HG03064 (cell line): ENCODE data around the gene BAZ1A.
A peak's percentile ranks its signal among the peaks of the same experiment; 100 is the strongest.

Experiments used
- ATAC-seq: cut with Tn5 transposase; IDR thresholded peaks from one replicate; pipeline ENCODE4 v1.9.1; 2021; ENCODE audit warnings: low read depth; ENCODE audit not compliant: unreplicated experiment

Gene BAZ1A

DNA sequence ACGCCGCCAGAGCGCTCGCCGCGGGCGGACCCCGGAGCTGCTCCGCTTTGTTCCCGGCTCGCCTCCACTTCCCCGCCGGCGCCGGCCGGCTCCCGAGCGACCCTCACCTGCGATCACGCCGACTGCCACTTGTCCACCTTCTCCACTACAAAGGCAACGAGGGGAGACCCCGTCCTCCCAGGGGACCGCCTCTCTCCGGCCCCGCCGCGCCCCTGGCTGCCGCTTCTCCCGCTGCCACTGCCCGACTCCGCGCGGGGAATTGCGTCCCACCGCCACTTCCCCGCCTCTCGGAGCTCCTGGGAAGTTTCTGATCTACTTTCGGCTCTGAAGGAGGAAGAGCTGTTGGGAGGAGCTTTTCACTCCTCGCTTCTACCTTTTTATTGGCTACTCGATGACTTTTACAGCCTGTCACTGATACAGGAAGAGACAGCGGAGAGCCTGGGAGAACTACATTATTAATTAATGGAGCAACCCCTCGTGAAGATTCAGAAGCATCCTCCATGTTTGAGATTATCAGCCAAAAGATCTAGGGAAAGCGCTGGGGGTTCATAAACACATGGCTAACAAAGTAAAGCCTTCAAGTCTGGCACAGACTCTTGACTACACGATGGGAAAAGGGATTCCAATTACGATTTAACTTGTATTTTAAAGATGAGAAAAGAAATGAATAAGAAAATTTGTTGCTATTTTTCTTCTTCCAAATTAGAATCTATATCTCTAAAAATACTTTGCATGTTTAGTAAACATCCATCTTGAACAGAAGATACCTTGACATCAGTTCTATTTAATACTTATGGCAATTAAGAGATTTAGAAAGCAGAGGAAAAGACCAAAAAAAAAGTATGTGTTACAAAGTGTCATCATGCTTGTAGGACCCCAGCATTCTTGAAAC is at the start of gene BAZ1A:
TSS of gene BAZ1A (minus strand) at position 330 of the 892 bp plus-strand sequence. CDS start 756 bp downstream, outside the sequence.
- ATAC-seq = peak; percentile 31

DNA sequence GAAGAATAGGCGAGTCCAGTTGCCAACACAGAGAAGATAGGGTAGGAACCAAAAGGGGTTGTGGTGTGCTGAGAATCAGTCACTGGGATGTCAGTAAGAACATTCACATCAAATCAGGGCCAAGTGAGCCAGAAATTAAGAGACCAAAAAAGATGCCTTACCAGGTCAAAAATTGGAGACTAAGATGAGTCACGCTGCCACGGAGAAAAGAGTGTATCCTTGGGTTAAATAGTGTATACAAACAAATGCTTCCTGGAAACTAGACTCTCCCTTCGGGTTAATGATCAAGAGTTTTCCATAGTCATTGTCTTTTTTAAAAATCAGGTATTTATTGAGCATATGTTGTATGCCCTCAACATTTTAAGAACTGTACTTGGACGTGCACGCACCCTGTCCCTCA is 45.2 kb upstream of the BAZ1A start:
- ATAC-seq = no peak

- ATAC-seq = no peak
Measured at GRCh38 chr14:34913619-34914018, 38.5 kb upstream of the BAZ1A start.

DNA sequence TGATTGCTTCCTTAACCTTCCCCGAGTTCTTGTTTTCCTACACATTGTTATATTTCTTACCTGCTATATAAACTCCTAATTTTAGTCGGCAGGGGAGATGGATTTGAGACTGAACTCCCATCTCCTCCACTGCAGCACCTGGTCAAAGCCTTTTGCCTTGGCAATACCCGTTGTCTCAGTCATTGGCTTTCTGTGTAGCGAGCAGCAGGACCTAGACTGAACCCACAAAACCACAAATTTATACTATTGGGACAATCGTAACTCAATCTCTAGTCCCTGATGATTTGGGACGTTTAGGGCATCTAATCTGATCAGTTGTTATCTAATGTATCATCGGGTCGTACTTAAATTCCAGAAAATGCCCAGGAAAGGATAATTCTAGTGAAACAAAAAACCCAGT is 37.8 kb upstream of the BAZ1A start:
- ATAC-seq = no peak

DNA sequence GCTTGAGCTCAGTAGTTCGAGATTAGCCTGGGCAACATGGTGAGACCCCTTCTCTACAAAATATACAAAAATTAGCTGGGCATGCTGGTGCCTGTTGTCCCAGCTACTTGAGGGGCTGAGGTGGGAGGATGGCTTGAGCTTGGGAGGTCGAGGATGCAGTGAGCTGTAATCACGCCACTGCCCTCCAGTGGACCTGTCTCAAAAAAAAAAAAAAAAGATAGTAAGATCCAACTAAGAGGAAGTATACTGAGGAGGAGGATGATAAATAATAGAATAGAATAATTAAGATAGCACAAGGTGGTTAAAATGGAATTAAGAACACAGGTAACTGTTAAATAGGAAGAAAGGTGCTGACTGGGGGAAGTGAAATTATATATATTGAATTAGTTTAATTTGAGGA is 37.0 kb upstream of the BAZ1A start:
- no peak for ATAC-seq

DNA sequence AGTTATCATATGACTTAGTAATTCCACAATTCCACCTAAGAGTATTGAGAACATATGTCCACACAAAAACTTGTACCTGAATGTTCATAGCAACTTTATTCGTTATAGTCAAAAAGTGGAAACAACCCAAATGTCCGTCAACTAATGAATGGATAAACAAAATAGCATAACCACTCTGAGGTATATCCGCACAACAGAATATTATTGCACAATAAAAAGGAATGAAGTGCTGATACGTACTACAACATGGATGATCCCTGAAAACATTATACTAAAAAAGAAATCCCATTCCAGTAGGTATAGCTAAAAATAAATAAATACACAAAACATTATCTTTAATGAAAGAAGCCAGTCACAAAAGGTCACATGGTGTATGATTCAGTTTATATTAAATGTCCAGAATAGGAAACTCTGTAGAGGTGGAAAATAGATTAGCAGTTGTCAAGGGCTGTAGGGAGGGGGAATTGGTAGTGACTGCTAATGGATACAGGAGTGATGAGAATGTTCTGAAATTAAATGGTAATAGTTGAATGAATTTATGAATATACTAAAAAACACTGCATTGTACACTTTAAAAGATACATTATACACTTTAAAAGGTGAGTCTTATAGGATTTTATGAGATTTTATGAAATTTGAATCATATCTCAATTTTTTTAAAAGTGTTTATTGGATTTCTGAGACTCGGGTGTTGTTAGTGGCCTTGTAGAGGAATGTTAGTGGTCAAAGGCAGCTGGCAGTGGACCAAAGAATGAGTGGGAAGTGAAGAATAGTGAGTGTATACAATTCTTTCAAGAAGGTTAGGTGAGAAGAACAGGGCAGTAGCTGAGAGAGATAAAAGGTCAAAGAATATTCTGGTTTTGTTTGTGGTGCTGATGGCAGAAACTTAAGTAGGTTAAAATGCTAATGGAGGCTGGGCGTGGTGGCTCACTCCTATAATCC is 36.3 kb upstream of the BAZ1A start:
- ATAC-seq = no peak

DNA sequence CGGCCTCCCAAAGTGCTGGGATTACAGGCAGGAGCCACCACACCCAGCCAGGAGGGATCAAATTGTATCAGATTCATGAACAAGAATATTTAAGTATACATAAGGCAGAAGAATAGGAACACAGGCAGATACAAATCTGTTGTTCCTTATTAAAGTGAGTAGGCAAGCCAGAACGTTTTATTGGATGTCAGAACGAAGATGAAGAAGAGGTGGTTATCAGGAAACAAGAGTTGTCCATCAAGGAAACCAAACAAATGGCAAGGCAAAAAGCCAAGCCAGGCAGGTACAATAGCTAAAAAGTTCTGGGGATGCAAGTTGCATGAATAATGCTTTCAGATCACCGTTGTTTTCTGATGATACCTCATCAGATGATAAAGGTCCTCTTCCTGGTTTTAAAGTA is 31.1 kb upstream of the BAZ1A start:
- no peak for ATAC-seq

DNA sequence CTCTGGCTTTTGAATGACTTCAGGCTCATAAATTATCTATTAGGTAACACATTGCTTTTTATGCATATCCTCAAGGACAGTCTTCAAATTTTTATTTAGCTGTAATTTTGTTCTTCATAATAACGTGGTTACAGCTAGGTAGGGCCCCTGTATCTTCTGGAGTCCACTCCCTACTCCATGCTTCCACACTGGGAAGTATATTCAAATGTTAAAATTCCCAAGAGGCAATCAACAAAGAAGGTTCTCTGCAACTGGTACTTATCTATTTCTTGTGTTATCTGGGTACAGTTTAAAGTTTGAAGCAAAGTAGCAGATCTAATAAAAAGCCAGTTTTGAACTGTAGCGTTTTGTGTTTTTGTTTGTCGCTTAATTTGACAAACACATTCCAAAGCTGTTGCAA is 20.1 kb upstream of the BAZ1A start:
- no peak for ATAC-seq

DNA sequence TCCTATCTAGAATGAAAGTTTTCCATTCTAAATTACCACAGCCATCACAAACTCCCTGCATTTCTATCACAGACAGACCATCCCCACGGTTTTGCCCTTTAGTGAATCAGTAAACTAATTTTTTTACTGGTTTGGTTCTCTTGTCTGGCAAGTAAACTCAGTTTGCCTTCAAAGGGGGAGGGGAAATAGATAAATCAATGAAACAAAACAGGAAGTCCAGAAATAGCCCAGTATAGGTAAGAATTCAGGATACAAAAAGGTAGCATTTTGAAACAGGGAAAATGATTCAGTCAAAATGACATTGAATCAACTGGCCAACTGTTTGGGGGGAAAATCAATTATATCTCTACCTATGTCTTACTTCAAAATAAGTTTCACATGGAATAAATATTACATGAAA is 15.8 kb upstream of the BAZ1A start:
- no peak for ATAC-seq

- no peak for ATAC-seq
Measured at GRCh38 chr14:34888186-34888585, 13.0 kb upstream of the BAZ1A start.

DNA sequence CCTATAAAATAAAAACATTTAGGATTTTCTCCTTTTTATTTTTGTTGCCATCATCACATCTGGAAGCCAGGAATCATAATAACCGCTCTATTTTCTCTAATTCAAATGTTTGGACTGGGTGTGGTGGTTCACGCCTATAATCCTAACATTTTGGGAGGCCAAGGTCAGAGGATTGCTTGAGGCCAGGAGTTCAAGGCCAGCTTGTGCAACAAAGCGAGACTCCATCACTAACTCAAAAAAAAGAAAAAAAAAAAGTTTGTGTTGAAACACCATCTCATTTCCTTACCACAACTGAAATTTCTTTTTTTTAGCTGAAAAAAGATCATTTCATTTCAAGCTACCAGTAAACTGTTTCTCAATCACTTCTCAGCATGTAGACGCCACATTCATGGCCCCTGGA is 8.8 kb upstream of the BAZ1A start:
- ATAC-seq = no peak

DNA sequence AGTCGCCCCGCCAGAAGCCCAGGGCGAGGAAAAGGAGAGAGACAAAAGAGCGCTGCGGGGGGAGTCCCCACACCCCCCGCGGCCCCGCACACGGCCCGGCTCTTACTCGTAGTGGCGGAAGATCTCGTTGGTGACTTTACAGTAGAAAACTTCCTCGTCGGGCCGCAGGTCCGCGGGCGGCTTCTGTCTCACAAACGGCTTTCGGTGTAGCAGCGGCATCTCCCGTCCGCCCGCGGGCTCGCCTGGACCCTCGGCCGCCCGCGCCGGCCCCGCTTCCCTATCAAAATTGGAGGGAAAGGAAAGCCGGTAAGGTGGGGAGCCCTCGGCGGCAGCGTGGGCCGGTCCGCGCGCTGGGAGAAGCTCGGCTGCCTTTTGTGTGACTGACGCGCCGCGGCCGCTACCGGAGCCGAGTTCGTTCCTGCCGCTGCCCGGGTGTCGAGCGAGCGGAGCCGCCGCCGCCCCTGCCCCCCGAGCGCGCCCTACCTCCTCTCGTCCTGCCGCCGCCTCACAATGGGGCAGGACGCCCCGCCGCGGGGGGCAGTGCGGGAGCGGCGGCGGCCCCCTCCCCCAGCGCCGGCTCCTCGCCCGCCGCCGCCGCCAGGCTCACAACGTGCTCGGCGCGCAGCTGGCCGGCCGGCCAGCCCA is 652 bp downstream of the BAZ1A start:
- peak; percentile 34 for ATAC-seq

GRCh38 chr14:34873589-34874385 is 1.4 kb downstream of the BAZ1A start:
- ATAC-seq = peak; percentile 63

- no peak for ATAC-seq
Measured at GRCh38 chr14:34872822-34873588, 2.2 kb downstream of the BAZ1A start.

DNA sequence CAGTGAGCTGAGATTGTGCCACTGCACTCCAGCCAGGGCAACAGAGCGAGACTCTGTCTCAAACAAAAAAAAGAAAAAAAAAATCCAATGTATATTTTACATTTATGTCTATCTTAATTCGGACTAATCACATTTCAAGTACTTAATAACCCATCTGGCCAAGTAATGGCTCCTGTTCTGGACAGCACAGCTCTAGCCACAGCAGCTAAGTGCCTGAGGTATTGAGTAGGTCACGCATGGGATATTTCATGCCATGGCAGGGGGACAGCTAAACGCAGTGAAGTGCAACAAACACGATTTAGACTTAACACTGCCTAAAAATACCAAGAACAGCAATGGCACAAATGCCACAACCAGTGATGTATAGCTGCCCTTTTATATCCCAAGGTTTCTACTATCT is 8.0 kb downstream of the BAZ1A start:
- no peak for ATAC-seq

DNA sequence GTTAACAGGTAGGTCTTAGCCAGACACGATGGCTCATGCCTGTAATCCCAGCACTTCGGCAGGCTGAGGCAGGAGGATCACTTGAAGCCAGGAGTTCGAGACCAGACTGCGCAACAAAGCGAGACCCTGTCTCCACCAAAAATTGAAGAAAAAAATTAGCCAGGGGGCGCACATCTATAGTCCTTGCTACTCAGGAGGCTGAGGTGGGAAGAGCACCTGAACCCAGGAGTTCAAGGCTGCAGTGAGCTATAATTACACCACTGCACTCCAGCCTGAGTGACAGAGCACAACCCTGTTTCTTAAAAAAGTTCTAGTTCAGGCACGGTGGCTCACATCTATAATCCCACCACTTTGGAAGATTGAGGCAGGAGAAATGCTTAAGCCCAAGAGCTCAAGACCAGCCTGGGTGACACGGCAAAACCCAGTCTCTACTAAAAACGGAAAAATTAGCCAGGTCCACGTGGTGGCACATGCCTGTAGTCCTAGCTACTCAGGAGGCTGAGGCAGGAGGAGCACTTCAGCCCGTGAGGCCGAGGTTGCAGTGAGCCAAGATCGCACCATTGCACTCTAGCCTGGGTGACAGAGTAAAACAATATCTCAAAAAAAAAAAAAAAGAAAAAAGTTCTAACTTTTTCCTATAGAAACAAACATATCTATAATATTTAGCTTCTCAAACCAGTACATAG is 9.1 kb downstream of the BAZ1A start:
- ATAC-seq = no peak

GRCh38 chr14:34863844-34864243 is 11.3 kb downstream of the BAZ1A start:
- ATAC-seq = no peak

DNA sequence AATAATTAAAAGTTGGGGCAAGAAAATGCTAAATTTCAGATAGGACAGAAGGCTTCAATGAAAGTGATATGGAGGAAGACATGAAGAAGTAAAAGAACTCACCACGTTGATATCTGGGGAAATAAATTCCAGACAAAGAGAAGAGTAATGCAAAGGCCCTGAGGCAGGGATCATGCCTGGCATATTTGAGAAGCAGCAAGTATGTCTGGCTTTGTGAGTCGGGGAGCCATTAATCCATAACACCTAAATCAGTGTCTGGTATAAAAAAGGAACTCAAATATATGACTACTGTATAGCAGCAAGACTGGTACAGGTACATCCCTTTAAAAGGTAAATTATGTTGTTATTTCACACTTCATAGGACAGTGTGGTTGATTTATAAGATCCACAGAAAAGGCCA is 16.4 kb downstream of the BAZ1A start:
- no peak for ATAC-seq
